Measurements from ENCODE around the gene ARMC5.

Gene ARMC5

GRCh38 chr16:31427441-31428278, 31.6 kb upstream of the ARMC5 start:
- TF ChIP-seq, protein P1, sequence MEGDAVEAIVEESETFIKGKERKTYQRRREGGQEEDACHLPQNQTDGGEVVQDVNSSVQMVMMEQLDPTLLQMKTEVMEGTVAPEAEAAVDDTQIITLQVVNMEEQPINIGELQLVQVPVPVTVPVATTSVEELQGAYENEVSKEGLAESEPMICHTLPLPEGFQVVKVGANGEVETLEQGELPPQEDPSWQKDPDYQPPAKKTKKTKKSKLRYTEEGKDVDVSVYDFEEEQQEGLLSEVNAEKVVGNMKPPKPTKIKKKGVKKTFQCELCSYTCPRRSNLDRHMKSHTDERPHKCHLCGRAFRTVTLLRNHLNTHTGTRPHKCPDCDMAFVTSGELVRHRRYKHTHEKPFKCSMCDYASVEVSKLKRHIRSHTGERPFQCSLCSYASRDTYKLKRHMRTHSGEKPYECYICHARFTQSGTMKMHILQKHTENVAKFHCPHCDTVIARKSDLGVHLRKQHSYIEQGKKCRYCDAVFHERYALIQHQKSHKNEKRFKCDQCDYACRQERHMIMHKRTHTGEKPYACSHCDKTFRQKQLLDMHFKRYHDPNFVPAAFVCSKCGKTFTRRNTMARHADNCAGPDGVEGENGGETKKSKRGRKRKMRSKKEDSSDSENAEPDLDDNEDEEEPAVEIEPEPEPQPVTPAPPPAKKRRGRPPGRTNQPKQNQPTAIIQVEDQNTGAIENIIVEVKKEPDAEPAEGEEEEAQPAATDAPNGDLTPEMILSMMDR (IDR thresholded peaks at IDR 0.05): no peak
- no peak for DNase-seq (ENCODE audit: low spot score)
- H3K4me3 ChIP-seq: peak overlapping the region; percentile 64
- peak overlapping the region in 1 of 2 donors; percentile 36 for H3K27ac ChIP-seq

GRCh38 chr16:31428279-31428597, 31.1 kb upstream of the ARMC5 start, which contains the start of gene COX6A2:
COX6A2 (minus strand) TSS chr16:31428360; CDS start chr16:31428325, 35 bp downstream.
- peak within 1 kb of the TSS in 1 of 2 donors; percentile 36 for H3K27ac ChIP-seq
- peak within 1 kb of the TSS; percentile 64 for H3K4me3 ChIP-seq
- no peak for DNase-seq (ENCODE audit: low spot score)
- TF ChIP-seq, protein P1 (IDR thresholded peaks at IDR 0.05): no peak

- H3K4me3 ChIP-seq: no peak overlapping the region
- DNase-seq (ENCODE audit: low spot score): no peak
- TF ChIP-seq, protein P1 (IDR thresholded peaks at IDR 0.05): no peak
- no peak overlapping the region for H3K27ac ChIP-seq
These were observed 30.6 kb upstream of the ARMC5 start for GRCh38 chr16:31428638-31429247.

GRCh38 chr16:31429314-31429713, 30.0 kb upstream of the ARMC5 start:
- TF ChIP-seq, protein P1 (IDR thresholded peaks at IDR 0.05): no peak
- no peak for DNase-seq (ENCODE audit: low spot score)

DNA sequence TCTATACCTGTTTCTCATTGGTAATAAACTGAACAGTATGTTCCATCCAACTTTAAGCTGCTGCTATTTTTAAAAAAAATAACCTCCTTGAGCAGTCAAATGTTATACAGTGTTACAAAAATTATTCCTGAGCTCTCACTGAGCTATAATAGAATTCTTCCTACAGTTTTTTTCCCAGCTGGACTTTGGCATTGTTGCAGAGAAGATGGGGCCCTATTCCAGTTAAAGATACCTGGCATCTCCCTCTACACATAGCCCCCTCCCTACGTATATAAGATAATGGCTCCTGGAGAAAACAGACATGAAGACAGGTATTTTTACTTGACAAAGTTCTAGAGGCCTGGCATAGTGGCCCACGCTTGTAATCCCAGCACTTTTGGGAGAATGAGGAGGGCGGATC, 29.5 kb upstream of the ARMC5 start:
- Histone ChIP-seq H3K4me3 (no peak overlapping the region), H3K27ac (no peak overlapping the region)
- TF ChIP-seq, protein P1 (IDR thresholded peaks at IDR 0.05): no peak
- no peak for DNase-seq (ENCODE audit: low spot score)

More at GRCh38 chr16:31429314-31429713, 30.0 kb upstream of the ARMC5 start:
- no peak overlapping the region for H3K4me3 ChIP-seq
- no peak overlapping the region for H3K27ac ChIP-seq

DNA sequence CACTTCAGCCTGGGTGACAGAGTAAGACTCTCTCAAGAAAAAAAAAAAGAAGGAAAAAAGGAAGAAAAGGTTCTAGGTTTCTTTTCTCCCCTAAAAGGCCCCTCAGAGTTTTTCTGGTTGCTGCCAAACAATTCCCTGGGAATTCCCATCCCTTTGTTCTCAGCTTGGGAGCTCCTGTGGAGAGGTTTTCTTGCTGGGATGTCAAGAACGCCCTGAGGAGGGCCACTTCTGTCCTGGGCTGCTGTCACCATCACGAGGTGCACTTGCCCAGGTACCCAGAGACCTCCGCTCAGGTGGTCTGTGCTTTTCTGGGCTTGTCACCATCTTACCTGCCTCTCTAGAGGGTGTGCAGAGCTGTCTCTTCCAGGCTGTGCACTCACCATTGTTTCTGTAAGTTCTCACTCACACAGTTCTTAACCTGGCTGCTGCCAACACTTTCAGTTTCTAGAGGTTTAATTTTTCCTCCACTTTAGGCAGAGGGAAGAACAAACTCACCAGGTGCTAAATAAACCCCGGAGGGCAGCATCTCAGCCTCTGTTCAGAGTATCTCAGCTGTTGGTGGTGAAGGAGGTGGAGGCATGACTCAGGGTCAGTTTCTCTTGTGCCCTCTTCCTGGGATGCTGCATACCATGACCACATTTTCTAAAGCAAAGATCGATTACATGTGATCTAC, 28.8 kb upstream of the ARMC5 start:
- no peak overlapping the region for H3K27ac ChIP-seq
- H3K4me3 ChIP-seq: no peak overlapping the region
- DNase-seq (ENCODE audit: low spot score): no peak
- TF ChIP-seq, protein P1 (IDR thresholded peaks at IDR 0.05): no peak
